Endometrium (tissue), 2 donors: ENCODE data around the gene PACS1.
A peak's percentile ranks its signal among the peaks of the same experiment; 100 is the strongest.
"Not testable (repeated sequence)": the region's sequence is repeated elsewhere in the genome, so short reads cannot be mapped to it uniquely, and the experiment has no call there.

Experiments
- FAIRE-seq: peaks from 2 replicates; lab custom pipeline; 2012; peaks lifted over from hg19 to GRCh38; lab: Jason Lieb, UNC
- donor health status: control.
- donor health status: control.

The PACS1 gene

DNA sequence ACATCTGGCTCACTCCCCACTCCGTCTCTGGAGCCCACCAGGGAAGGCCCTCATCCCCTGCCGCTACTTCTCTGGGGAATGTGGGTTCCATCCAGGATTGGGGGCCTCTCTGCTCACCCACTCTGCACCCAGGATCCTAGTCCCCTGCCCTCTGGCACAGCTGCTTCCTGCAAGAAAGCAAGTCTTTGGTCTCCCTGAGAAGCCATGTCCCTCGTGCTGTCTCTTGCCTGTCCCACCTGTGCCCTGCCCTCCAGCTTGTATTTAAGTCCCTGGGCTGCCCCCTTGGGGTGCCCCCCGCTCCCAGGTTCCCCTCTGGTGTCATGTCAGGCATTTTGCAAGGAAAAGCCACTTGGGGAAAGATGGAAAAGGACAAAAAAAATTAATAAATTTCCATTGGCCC, 207.0 kb downstream of the PACS1 start:
- not testable (repeated sequence) for FAIRE-seq

DNA sequence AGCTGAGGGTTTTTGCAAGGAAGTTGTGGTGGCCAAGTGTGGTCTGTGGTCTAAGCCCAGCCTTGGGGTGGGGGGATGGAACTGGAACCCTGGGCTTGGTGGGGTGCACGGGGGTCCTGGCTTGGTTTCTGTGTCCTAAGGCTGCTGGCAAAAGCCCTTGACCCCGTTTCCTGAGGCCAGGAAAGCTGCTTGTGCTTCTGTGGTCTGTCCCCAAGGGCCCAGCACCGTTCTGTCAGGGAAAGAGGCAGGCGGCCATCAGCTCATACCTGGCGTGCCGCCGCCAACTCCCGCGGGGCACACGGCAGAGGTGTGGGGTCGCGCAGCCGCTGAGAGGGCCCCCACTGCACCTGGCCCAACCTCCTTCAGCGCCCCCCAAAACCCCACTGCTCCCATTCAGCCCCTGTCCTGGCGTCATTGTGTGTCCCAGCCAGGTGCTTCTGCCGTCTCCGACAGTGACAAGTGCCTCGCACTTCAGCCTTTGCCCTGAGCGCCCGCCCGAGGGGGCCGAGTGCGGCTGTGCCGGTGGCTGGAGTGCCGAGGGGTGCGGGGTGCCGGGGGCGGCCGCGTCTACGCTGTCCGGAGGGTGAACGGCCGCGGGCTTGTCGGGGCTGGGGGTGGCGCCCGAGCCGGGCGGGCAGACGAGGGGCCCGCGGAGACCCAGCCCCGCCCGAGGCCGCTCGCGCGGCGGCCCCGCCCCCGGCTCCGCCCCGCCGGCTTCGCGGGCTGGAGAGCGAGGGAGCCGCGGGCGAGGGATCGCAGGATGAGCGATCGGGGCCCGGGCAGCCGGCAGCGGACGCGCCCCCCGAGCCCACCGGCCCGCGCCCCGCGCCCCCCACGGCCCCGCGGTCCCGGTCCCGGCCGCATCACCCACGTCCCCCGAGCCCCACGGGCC, 207.6 kb downstream of the PACS1 start, which contains the start of gene CNIH2:
Gene CNIH2 (plus strand): TSS at position 705 of the 892 bp plus-strand sequence. CDS start 282 bp downstream, outside the sequence.
- no peak for FAIRE-seq

GRCh38 chr11:66278363-66279091, 208.5 kb downstream of the PACS1 start:
- FAIRE-seq, result no peak

DNA sequence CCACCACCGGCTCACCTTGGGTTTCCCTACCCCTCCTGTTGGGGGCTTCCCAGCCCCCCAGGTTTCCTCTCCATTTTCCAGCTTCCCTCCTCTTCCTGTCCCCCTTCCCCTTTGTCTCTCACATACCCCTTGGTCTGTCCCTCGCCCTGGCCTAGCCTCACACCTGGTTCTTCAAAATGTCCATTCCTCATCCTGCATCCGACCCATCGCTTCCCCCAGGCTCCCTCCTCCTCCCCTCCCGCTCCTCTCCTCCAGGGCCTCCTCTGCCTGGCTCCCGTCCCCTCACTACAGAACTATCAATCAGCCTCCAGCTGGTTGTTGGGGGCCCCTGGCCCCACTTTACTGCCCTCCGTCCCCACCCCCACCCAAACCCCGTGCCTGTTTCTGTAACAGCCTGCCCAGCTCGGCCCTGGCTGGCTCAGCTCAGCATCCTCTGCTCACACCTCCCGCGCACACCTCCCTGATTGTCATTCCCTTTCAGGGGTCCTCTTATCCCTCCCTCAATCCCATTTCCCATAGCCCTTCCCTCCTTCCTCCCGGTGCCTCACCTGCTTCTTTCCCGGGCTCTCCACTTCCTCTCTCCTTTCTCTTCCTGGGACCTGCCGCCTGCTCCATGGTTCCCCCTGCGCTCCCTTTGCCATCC, 209.1 kb downstream of the PACS1 start:
- no peak for FAIRE-seq

GRCh38 chr11:66280428-66280827, 210.4 kb downstream of the PACS1 start:
- no peak for FAIRE-seq

- FAIRE-seq, result no peak
These were observed 210.9 kb downstream of the PACS1 start for GRCh38 chr11:66281001-66281400.

DNA sequence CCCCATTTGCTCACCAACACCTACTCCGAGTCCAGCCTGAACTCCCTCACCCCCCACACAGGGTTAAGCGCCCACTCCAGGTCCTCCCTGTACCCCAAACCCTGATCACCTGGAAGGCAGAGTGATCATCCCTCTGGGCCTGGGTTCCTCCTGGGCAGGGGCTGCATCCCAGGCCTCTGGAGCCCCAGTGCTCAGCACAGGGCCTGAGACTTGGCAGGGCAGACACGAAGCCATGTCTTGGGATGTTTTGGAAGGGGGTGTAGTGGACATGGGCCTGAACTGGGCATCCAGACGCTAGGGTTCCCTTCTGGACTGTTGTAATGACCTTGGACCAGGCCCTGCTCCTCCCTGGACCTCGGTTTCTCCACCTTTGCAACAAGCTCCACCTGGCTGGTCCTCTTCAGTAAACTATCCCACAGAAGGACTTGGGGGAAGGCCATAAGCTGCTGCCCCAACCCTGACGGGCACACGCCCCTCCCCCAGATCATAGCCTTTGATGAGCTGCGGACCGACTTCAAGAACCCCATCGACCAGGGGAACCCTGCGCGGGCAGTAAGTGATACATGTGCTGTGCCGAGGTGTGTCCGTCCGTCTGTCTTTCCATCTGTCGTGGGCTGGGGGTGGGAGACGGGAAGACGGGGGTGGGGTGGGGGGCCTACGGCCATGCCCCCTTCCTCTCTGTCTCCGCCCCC, 211.8 kb downstream of the PACS1 start:
- no peak for FAIRE-seq

- FAIRE-seq, result peak; percentile 45
These were observed 212.7 kb downstream of the PACS1 start for GRCh38 chr11:66282468-66283455.

DNA sequence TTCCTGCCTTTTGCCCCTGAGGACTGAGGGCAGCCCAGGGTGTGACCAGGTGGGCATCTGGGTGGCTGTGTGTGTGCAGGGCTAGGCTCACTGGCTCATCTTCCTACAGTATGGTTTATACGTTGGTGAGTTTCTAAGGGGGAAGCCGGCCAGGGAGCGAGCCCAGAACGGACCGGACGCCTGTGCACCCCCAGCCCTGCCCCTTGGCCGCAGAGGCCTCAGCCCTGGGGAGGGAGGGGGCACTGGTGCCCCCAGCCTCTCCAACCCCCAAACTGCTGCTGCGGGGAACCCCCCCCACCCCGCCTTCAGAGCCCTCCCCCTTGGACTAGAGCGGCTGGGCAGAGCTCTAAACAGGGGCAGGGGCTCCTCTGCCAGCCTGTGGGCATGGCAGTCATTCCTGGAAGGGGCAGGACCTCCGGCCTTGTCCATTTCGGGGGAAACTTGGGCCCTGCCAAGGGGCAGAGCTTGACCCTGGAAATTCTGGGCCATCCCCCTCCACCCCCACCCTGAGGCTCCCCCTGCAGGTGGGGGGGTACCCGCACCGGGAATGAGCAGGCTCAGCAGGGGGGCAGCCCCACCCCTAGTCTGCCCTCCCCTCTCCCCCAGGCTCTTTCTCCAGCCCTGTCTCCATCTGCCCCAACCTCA, 213.5 kb downstream of the PACS1 start:
- FAIRE-seq, result no peak

DNA sequence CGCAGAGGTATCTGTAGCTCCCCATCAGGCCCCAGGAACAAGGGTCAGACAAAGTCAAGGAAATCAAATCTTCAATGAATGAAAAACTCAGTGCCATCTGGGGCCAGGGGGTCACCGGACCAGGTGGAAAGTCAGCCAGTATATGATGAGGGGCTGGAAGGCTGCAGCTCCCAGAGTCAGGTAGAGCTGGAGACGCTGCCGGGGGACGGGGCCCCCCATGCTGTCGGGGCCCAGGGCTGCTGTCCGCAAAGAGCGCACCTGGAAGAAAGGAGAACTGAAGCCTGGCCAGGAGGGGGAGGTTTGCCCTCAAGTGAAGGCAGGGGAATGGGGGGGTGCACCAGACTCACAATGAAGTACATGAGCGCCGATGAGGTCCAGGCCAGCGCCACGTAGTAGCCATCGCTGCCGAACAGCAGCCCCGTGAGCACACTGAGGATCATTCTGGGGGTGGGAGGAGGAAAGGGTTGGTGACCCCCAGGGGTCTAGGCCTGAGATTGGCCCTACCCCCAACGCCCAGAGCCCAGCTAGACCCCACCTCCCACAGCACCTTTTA, 214.5 kb downstream of the PACS1 start:
- FAIRE-seq, result no peak

DNA sequence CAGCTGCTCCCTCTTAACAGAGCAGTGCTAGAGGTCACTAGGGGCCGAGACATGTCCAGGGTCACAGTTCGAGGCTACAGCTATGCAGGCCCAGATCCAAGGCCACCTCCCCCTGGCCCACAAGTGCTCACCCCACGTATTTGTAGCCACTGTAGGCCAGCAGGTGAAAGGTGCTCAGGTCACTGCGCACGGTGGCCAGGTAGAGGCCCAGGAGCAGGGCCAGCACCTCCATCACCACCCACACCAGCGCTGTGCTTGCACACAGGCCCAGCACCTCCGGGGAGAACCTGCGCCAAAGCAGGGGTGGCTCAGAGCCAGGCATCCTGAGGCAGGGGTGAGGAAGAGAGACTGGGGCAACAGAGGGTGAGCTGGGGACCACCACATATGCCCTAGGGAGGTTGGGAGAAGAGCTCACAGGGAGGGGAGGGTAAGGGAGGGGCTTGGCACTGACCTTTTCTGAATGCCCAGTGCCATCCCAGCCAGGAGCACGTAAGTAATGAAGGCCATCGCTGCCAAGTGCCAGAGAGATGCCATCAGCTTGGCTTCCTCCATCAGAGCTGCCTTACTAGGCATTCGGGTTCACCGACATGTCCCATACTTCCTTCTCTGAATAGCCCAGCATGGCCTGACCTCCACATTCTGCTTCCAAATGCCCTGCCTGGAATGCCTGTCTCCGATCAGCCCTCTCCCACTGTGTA, 215.3 kb downstream of the PACS1 start:
- FAIRE-seq, result no peak

DNA sequence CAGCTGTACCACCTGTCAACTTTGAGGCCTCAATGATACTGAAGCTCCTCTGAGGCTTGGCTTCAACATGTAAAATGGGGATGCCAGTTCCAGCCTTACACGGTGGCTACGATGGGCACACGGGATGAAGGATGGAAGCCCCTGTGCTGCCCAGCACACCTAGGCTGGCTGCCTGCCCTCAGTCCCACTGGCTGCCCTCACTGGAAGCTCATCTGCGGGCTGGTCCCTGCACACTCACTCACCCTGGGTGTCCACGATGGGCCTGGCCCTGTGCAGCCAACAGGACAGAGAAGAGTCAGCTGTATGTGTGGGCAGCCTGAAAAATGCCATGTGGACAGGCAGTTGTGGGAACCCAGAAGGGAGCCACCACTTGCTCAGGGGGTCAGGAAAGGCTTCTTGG, 216.6 kb downstream of the PACS1 start:
- no peak for FAIRE-seq

DNA sequence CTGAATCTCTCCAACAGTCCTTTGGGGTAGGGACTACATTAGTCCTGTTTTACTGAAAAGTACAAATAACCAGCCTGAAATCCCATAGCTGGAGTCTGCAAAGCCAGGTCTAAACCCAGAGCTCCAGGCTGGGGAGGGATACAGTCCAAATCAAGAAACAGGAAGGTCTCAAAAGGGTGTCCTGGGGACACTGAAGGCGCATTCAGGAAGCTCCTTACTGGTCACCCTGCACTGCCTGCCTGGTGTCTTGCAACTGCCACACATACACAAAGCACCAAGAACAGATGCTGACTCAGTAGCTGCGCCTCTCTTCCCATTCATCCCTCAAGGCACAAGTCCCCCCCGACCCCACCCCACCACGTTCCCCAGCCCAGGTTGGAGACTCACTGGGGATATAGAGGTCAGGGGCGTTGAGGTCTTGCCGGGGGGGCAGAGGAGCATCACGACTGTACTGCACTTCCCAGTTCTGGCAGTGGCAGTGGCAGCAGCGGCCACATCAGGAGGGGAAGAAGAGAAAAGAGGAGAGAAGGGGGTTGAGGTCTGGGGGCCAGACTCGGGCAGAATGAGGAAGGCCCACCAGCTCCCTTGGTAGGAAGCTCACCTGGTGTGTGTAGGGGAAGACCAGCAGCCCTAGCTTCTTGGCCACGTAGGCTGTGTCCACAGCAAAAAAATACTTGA, 217.3 kb downstream of the PACS1 start:
- no peak for FAIRE-seq

GRCh38 chr11:66287889-66288670, 218.0 kb downstream of the PACS1 start:
- no peak for FAIRE-seq

GRCh38 chr11:66288671-66289547, 218.8 kb downstream of the PACS1 start, which contains the start of gene YIF1A:
Gene YIF1A, minus strand, starts transcription at chr11:66289143. Its CDS starts 158 bp downstream, at chr11:66288985.
- peak; percentile 99 for FAIRE-seq

GRCh38 chr11:66289548-66290329, 219.7 kb downstream of the PACS1 start:
- no peak for FAIRE-seq
